ENCODE data around the gene LYPD1.

The LYPD1 gene

GRCh38 chr2:132668189-132668823 is 1.7 kb downstream of the LYPD1 start:
- no peak for DNase-seq (ENCODE audit: low read depth)

DNA sequence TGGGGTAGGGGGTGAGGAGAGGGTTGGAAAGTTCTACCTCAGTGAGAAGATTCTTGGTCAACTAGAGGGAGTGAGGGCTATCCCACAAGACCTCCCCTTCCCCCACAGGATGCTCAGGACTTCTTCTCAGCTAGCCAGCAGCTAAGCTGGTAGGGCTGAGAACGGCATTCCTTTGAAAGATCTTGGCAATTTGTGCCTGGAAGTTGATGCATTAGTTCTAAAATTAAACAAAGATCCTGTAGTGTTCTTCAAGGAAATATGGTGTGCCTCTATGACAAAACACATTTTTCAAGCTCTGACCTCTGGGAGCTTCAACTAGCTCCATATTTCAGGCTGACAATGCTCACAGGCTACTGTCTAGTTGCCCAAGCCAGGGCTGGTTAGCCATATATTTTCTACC is 2.3 kb downstream of the LYPD1 start:
- peak; percentile 80 for DNase-seq (ENCODE audit: low read depth)

DNA sequence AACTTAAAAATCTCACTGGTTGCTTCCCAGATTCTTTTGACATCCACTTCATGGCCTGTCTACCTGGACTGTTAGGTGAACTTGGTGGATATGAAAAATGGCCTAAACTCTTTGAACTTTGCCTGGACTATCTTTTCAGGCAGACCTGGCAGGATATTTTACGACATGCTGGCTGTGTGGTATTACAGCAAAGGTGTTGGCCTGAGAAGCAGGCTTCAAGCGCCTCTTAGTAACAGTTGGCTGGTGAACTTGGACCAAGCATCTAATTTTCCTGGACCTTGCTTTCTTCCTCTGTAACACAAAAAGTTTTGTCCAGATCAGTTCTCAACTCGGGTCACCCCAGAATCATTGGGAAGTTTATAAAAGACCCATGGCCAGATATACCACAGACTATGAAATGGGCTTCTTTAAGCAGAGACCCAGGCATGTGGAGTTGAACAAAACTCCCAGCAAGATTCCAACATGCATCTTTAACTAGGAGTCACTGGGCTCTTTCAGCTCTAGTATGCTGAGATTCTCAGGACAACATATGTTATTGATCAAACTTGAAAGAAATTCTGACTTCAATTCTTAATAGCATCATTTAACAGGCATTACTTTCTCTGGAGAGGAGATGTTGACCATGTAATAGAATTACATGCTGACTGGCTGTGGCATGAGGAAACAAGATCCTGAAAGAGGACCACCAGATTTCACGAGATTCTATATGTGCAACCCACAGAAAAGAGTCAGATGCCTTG is 4.4 kb downstream of the LYPD1 start:
- peak; percentile 8 for DNase-seq (ENCODE audit: low read depth)

DNA sequence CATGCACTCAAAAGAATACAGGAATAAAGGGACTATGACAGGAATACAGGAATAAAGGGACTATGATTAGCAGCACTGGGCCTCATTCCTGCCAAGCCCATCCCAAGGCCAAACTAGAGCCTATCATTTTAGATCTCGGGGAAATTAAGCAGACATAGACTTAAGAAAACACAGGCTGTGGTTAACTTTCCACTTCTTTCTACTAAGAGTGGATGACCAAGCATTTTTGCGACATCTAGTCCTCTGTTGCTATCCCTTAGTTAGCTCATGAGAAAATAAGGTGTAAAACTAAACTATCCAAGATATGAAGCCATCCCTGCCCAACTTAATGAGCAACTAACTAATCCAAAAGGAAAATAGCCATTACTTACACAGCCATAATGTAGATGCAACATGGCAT is 5.9 kb downstream of the LYPD1 start:
- DNase-seq (ENCODE audit: low read depth): peak; percentile 74

GRCh38 chr2:132662732-132663131 is 7.3 kb downstream of the LYPD1 start:
- DNase-seq (ENCODE audit: low read depth): peak; percentile 57

DNA sequence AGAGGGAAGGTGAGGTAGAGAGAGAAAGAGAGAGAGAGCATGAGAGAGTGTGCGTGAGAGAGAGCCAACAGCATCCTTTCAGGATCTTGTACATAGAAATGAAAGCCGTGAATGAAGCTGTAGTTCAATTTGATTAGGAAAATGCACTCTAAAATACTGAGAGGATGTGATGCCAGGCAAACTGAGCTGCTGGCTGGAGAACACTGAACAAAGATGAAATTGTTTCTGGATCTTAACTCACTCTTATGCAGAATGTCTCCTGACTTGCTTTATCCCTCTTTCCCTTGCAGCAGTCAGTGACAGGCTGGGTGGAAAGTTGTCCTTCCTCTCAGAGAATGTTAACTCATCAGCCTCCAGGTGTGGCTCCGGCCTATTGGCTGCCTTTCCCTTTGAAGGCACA is 10.7 kb downstream of the LYPD1 start:
- DNase-seq (ENCODE audit: low read depth): no peak

- peak; percentile 39 for DNase-seq (ENCODE audit: low read depth)
Measured at GRCh38 chr2:132656266-132656975, 13.6 kb downstream of the LYPD1 start.

DNA sequence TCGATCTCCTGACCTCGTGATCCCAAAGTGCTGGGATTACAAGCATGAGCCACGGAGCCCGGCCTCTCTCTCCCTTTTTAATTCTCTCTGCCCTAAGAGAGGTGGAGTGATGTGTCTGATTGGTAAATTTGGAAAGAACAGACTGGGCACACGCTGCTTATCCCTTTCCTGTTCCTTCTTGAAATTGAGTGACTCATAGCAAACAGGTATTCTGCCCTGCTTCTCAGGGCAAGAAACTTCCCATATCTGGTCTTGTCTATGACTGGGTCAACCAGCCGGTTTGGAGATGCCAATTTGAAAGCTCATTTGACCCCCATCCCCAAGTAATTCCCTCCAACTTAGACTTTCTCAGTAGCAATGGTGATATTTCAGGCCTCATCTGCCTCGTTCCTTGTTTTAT is 15.0 kb downstream of the LYPD1 start:
- DNase-seq (ENCODE audit: low read depth): no peak

DNA sequence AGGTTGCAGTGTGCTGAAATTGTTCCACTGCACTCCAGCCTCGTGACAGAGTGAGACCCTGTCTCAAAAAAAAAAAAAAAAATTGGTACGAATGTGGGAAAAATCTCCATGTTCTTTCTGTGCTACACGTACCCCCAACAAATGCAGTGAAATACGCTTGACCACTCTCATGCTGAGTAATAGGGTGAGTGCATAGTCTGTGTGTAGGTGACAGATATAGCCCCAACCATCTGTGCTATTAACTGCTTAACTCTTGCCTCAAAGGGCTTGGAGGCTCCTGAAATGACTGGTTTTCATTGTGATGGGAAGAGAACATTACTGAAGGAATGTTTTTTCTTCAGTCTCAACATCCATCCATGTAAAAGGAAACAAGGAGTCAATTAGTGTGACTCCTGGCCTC is 15.7 kb downstream of the LYPD1 start:
- DNase-seq (ENCODE audit: low read depth): no peak

DNA sequence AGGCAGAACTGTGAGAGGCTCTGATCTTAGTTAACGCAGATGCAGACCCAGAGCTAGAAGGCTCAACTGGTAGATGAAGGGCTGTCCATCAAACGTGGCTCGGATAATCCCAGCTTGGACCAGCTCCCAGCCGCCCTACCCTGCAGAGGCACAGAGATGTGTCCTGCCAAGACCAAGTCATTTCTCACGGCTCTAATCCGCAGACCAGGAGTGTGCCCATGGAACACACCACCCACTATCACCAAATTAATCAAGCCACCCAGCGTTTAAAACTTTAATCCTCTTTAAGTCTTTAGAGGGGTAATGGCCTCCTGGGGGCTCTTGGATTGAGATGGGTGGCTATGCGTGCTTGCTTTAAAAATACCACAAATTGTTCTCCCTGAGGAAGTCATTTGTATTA is 17.5 kb downstream of the LYPD1 start:
- DNase-seq (ENCODE audit: low read depth): peak; percentile 17

GRCh38 chr2:132651115-132652045 is 18.6 kb downstream of the LYPD1 start:
- DNase-seq (ENCODE audit: low read depth): peak; percentile 56

GRCh38 chr2:132646540-132647108 is 23.4 kb downstream of the LYPD1 start:
- DNase-seq (ENCODE audit: low read depth): no peak

DNA sequence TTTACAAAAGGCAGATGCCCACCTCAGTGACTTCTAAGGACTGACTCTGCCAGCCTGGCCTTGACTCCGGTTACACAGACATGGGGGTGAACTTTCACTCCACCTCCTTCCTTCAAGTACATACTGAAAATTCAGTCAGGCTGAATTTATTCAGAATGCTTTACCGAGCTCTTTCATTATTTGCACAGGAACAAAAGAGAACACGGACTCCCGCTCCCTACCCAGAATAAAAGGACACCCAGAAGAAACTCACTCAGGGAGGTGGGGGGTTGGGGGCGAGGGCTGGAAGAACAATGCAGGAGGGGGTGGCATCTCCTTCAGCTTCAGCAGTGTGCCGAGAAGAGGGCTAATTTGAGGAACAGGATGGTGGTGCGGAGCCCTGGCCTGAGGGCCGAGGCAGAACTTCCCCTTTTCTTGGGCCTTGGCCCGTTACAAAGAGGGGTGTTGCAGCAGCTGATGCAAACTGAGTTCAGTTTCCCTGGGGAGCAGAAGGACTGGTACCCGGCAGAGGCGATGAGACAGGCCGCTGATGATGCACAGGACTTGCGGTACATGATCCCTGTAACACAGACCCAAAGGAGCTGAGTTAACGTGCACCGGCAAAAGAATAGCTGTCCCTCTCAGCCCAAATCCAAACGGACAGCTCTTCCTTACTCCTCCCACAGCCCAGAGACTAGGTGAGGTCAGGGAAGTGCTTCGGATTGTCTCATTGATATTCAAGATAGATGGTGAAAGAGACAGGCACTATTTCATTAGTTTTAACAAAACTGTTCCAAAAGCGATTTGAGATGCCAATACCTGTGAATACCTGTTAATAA is 24.1 kb downstream of the LYPD1 start:
- DNase-seq (ENCODE audit: low read depth): no peak

GRCh38 chr2:132645176-132645575 is 24.8 kb downstream of the LYPD1 start:
- no peak for DNase-seq (ENCODE audit: low read depth)

- no peak for DNase-seq (ENCODE audit: low read depth)
Measured at GRCh38 chr2:132642415-132642814, 27.6 kb downstream of the LYPD1 start.

DNA sequence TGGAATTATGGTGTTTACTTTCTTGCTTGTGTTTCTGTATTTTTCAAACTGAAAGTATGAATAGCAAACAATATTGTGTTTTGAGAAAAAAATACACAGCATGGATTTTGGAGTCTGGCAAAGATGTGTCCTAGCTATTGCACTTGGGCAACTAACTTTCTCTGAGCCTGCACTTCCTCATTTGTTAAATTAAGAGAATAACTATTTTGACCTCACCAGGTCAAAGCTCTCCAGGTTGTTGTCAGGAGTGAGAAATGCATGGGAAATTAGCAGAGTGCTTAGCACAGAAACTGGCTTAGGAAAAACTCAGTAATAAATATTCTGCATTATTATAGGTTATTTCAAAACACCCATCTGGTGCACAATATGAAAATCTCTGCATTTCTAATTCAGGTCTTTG is 28.2 kb downstream of the LYPD1 start:
- DNase-seq (ENCODE audit: low read depth): no peak

DNA sequence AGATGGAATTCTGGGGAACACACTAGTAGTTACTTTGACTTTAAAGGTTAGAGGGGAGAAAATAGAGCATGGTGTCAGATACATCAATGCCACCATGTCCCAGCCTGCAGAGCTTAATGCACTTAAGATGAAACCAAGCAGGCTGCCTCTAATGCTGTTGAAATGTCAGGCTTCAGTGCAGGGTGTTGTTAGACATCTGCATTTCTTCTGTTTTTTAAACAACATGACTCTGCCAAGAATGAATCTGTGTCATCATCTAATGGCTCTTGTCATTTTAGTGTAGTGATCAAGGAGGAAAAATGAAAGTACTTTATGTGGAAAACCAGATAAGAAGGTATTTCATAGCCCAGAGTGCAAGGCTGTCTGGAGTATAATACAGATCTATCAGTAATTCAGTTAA is 29.9 kb downstream of the LYPD1 start:
- no peak for DNase-seq (ENCODE audit: low read depth)

DNA sequence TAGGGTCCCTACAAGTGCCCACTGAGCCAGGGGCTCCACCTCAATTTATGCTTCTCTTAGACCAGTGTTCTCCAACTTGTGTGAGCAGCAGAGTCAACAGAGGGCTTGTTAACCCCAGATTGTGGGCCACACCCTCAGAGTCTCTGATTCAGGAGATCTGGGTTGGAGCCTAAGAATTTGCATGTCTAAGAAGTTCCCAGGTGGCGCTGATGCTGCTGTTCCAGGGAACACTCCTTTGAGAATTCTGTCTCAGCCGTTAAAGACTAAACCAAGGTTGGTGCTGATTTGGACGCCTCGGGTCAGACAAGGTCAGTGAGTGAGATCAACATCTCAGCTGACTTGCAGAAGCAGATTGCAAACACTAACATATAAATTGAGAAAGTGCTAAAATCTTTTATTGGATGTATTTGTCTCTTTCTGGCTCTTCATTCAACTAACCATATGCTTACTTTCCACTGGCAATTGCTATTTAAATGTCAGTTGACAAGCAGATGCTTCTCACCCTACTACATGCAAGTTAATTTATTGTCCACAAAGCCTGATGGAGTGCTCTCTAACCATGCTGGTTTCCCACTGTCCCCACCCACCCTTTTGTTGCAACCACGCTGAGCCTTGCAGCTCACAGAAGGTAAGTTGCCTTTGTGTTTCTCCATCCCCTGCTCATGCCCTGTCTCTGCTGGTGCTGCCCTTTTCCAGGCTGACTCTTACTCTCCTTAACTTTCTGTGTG is 31.5 kb downstream of the LYPD1 start:
- DNase-seq (ENCODE audit: low read depth): no peak

GRCh38 chr2:132636346-132636745 is 33.7 kb downstream of the LYPD1 start:
- DNase-seq (ENCODE audit: low read depth): no peak

GRCh38 chr2:132633635-132634034 is 36.4 kb downstream of the LYPD1 start:
- no peak for DNase-seq (ENCODE audit: low read depth)
